Heart left ventricle (tissue), 13 donors: ENCODE measurements around the gene CNTN4.

Source experiments
- CTCF ChIP-seq, 12 donors: fragments of 200-600 bp; sonication (generic) in 4 of 12; IDR thresholded peaks; one replicate each; pipeline versions ENCODE4 v1.5.0 to v1.8.0; 2018 to 2022; ENCODE audit warnings: antibody characterized with exemption in 12 of 12, mild to moderate bottlenecking in 5 of 12
- POLR2A ChIP-seq, 2 donors: fragments of 450-650 bp; IDR thresholded peaks; one replicate each; pipeline ENCODE4 v1.6.1; 2017; ENCODE audit warnings: antibody characterized with exemption in 2 of 2, mild to moderate bottlenecking in 2 of 2, moderate library complexity in 2 of 2
- donor health status: ischemic (EF 13 %, LVEDD 7.1; RV severe dilation, severe dysfunction).
- donor health status: DM: no; HTN: yes; CAD: no.
- donor health status: DM: no; HTN: no; CAD: no.
- donor health status: ischemic (EF 25% LVEDD 6.9; RV normal size, moderate dysfunction).
- donor health status: ischemic (EF 25% LVEDD 5.7; RV mildly dilated, moderate dysfunction).
- donor health status: ischemic (EF 35%, LVEDD 5.7; RV mildly dilated, moderate dysfunction).
- donor health status: nonischemic (EF 11% LVEDD 7.7; RV severe dilation, severe dysfunction).
- donor health status: DM: yes; HTN: yes; CAD: no.
- donor health status: PGD.
- donor health status: ischemic (EF 29% LVEDD 5.4; RV normal size, mild dysfunction).
- donor health status: nonischemic (EF 23%, LVEDD 6.1; RV moderate dilation, normal function).

GRCh38 chr3:2879023-2879422, 780.4 kb downstream of the CNTN4 start:
- TF ChIP-seq CTCF (IDR thresholded peaks at IDR 0.05) (no peak), POLR2A (IDR thresholded peaks at IDR 0.05) (no peak)
